Posterior vena cava (tissue), 2 donors: ENCODE measurements around the gene CYGB. TPM values are rescaled to one million over a fixed set of nuclear protein-coding genes. Genes with fewer than 3 reads are reported as not detected.
A peak's percentile ranks its signal among the peaks of the same experiment; 100 is the strongest.

Experiments
- DNase-seq: peaks from one replicate; pipeline ENCODE4 v3.0.0-alpha.2; 2020; ENCODE audit warnings: low spot score
- intact Hi-C, 2 donors: fragments of 100-400 bp; cut with DNase I; formaldehyde crosslinking; loops; one replicate each; pipeline versions ENCODE4 v1.14.1 to v1.14.2; 2022 to 2023
- total RNA-seq, 2 donors: library from RNA; stranded (reverse); fragmentation: NEBNext Ultra II Directional; extraction: Animal tissue kit (Norgen Biotek cat#: 25700); gene quantifications; one replicate each; pipeline ENCODE4 v1.2.1, GENCODE V29; 2021
- donor health status: DM: yes; HTN: yes; CAD: no.
- donor health status: DM: yes; HTN: yes; CAD: no.

CYGB gene
- total RNA-seq, 2 donors from 2014 or later, result 16.3 to 24.5 TPM

DNA sequence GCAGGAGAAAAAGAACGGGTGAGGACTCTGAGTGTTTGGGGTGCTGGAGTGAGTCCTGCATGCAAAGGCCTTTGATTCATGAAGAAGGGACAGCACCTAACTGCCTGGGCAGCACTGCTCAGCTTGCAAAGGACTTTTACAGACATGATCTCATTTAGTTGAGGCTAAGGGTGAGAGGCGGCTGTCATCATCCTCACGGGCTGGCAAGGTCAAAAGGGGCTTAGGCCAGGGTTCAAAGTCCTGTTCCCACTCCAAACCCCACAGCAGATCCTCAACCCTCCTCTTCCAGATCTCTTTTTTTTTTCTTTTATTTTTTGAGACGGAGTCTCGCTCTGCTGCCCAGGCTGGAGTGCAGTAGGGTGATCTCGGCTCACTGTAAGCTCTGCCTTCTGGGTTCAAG is 41.0 kb downstream of the CYGB start:
- no peak for DNase-seq
- intact Hi-C loops, result no loop called here

DNA sequence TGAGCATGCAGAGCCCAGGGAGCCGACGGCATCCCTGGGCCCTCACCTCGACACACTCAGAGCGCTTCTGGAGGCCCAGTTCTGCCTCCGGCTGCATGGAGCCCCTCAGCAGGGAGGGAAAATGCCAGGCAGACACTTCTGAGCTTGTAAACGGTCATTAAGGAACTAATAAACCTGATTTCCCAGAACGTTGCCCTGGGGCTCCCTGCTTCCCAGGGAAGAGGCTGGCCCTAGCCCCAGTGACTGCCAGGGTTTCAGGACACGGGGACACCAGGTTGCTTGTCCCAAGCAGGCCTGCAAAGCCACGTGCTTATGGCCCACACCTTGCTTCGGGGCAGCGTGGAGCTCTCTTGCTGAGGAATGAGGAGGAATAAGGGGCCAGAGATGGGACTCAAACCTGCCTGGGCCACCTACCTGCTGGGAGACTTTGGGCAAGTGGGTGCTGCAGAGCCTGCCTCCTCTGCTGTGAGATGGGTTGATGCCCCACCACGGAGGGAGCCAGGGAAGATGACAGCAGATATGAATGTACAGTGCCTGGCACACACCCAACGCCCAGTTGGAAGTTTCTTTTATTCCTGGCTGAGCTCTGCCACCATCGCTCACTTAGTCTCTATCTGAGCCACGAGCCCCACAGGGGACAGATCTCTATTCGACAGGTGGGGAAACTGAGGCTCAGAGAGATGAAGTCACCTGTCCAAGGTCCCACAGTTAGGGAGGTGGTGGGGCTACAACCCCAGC is 41.7 kb downstream of the CYGB start:
- intact Hi-C loops, result no loop called here

DNA sequence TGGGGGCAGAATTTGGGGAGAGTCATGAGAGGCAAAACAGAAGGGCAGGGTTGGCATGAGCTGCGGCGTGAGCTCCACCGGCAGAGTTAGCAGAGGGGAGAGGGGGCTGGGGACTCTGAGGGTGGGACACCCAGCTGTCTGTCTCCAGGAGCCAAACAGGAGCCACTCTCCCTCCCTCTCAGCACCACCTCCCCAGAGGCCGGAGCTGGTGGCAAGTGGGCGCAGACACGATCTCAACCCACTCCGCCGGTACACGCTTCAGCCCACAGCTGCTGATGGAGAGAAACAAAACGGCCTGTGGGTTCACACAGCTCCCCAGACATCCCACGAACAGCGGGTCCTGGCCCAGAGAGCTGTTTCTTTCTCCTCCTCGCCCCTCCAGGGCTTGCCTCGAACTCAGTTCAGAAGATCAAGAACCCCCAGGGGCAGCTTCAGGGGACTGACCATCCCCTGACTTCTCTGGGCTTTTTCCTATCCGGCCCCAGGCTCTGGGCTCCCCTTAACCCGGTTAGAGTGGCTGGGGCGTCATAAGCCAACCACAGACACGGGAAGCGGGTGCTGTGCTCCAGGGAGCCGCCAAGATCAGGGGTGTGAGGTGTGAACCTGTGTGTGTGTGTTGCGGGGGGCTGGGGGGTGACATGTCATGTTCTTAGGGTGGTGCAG is 43.9 kb downstream of the CYGB start:
- intact Hi-C loops, result no loop called here
- DNase-seq, result no peak

More for the DNA sequence above, 41.7 kb downstream of the CYGB start:
- DNase-seq, result no peak

DNA sequence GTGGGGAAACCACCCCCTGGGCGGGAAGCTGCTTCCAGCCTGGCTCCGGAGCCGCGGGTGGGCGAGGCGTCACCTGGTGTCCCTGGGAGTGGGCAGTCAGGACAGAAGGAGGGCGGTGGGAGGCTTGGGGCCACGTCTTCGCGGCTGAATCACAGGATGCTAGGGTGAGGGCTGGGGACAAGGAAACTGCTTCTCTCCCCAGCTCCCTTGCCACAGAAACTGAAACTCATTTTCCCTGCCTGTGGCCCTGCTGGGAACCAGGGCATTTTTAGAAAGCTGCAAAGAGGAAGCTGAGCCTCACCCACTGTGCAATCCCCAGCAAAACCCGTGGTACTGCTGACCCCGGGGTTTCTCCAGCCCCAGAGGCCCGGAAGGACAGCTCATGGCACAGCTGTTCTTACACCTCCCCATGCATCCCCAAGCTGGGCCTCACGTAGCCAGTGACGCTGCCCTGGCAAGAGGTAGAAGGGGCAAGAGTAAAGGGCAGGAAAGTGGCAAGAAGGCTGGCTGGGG is 44.5 kb downstream of the CYGB start:
- intact Hi-C loops, result no loop called here
- DNase-seq, result peak; percentile 95

DNA sequence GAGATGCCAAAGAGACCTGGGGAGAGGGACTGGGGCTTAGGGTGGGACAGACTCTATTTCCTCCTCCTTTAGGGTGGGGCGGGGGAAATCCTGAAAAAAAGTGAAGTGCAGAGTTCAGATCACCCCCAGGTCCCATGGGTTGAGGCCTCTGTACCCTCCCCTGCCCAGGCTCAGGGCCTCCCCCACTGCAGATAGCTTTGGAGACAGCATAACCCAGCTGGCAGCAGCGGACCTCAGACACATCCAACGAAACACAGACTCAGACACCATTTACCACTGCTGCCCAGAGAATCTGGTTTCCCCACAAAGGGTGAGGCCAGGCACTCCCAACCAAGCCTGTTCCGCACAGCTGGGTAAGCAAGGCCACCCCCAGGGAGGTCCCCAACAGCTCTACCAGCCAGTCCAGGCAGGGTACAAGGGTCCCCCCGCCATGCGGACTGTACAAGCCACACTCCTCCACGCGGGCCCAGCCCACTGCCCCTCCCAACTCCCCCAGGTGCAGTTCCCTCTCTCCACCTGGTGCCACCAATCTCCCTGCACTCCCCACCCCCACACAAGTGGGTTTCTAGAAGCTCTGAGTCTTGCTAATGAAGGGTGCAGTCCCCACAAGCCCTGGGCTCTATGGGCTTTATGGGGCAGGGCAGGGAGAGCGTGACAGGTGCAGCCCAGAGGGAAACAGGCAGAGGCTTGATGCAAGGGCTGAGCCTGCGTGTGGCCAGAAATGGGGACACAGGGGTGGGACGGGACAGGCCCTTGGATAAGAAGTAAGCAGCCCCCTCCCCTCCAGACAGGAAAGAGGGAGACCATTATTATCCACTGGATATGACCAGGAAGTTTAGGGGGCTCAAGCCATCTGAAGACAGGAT is 45.2 kb downstream of the CYGB start:
- no peak for DNase-seq

DNA sequence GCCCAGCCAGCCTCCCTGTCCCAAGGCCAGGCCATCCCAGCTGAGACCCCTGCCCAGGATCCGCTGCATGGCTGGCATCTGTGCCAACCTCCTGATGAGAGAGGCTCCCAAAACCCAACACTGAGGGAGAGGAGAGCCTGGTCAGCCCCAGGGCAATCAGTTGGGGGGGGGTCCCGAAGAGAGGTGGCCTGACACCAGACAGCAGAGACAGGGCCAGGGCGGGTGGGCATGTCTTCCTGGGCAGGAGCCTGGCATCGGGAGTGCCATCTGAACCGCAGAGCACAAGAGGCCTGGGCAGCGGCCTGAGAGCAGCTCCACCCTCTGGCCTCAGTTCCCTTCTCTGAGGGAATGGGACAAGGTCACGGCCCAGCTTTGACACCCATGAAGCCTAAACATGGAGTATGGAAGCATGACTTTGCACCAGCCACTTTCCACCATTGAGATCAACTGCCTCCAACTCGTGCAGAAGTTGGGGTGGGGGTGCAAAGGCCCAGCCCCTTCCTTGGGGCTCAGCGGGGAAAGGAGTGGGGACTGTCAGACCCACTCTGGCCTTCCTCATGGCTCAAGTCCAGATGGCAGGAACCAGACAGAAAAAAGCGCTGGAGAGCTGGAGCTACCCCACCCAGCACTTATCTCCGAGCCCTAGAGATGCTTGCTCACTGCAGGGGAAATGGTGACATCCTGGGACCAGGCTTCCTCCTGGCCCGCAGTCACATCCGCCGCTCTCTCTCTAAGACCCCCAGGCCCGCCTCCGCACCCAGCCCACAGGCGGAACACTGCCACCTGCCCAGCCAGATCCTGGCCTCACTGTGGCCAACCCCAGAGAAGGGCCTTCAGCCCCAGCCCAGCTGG is 46.0 kb downstream of the CYGB start:
- DNase-seq, result no peak
- intact Hi-C loops, result no loop called here

More for the DNA sequence above, 45.2 kb downstream of the CYGB start:
- intact Hi-C loops, result no loop called here

DNA sequence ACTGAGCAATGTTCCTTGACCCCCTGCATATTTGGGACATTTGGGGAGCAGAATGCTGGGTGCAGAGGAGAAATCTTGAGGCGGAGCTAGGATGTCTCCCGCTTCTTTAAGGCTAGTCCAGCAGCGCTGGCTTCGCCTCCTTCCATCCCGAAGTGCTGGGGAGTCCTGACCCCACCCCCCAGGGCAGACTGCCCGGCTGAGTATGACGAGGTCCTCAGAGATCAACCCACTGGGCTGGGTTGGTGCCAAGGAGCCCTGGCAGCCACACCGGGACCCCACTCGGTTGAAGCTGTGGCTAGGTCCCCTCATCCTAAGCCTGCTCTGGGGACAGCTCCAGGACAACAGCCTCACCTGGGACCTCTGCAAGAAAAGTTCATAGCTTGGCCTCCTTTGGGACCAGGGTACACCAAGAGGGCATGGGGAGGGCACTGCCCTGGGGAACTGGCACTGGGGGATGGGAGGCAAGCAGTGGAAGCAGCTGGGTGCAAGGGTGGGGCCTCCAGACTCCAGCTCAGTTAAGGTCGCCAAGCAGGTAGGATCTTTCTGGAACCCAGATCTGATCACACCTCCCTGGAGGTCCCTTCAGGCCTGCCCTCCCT is 47.3 kb downstream of the CYGB start:
- intact Hi-C loops, result no loop called here
- no peak for DNase-seq

DNA sequence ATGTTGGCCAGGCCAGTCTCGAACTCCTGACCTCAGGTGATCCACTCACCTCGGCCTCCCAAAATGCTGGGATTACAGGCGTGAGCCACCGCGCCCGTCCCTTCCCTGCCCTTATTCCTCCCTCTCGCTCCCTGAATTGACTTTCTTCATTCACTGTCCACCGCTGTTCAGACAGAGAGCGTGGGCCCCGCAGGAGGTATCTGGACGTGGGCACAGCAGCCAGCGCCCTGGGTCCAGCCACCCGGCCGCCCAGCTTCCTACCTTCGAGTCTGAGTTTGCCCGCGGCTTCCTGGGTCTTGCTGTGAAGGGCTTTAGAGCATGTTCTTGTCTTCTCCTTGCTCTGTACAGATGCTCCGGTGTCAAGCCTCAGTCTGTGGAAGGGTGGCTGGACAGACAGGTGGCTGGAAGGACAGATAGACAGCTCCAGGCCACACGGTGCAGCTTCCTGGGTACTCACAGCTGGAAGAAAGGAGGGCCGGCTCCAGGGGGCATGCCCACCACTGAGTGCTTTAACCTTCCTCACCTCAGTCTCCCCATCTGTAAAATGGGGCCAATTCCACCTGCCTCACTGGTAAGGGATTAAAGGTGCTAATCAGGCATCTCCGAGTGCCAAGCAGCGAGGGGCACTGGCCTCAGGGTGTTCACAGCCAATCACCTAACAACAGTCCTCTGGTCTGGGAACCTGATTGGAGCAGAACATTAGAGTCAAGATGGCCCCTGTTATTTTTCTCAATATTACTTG is 49.9 kb downstream of the CYGB start:
- intact Hi-C loops, result loop anchor here in 1 of 2 donors (5.0 kb wide), 1 partner anchor 605 kb away; no protein-coding TSS in a partner anchor
- DNase-seq, result no peak

DNA sequence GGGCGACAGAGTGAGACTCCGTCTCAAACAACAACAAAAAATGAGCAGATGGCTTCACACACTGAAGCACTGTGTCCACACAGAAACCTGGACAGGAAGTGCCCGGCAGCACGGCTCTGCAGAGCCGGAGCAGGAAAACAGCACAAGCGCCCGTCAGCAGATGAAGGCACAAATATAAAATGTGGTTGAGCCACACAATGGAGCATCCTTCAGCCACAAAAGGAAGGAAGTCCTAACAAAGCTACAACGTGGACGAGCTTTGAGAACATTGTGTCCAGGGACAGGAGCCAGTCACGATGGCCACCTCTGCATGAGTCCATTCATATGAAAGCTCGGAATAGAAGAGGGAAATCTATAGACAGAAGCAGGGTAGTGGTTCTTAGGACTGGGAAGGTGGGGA is 51.9 kb downstream of the CYGB start:
- peak; percentile 81 for DNase-seq

DNA sequence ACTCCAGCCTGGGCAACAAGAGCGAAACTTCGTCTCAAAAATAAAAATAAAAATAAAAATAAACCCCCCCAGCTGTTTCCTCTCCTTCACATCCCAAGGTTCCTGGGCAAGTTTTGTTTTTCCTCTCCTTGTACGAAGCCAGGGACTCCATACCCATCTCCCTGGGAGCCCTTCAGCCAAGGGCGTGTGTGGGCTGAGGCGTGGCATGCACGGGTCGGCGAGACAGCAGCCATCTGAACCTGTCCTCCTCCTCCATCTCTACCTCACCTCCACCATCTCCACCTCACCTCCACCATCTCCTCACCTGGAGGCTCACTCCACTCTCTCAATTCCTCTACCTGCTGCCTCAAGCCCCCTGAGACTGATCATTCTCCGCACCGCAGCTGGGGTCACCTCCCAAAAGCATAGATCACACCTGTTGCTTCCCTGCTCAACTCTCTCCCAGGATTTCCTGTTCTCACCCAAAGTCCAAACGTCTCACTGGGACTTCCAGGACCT is 53.2 kb downstream of the CYGB start:
- intact Hi-C loops, result no loop called here
- peak; percentile 58 for DNase-seq

More for the DNA sequence above, 51.9 kb downstream of the CYGB start:
- intact Hi-C loops, result loop anchor here in 1 of 2 donors (5.0 kb wide), 1 partner anchor 603 kb away; no protein-coding TSS in a partner anchor

DNA sequence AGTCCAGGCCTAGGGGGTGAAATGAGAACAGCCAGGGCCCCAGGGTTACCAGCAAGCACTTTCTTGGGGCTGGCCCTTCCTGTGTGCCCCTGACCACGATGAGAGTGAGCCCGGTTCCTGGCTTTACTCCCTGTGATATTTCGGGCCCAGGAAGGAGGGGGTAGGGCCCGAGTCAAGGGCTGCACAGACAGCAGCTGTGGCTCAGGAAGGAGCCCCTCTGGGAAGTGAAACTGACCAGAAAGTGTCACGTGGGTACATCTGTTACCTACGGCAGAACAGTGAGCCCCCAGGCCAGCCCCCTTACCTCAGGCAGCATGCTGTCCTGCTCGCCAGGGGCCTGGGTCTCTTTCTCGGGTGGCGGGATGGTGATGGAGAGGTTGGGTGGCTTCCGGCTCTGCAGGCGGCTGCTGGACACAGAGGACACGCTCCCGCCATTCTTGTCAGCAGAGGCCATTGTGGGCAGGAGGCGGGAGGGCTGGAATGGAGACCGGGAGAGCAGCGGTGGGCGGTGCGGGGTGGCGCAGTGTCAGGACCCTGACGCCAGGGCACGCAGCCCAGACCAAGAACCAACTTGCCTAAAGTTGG is 56.3 kb downstream of the CYGB start:
- intact Hi-C loops, result no loop called here
- peak; percentile 71 for DNase-seq

DNA sequence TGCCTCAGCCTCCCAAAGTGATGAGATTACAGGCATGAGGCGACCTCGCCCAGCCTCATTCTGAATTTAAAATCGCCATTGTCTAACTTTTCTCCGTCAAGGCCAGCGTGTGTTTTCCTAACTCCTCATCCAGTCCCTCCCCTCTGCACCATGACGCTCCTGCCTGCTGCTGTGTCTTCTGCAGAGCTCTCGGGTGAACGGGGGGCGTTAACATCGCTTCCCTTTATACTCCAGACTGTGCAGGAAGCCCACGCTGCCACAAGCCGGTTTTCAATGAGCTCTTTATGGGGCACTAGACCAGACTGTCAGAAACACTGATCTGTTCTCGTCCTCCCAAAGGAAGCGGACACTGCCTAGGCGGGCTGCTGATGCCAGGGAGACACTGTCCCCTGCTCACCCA is 56.9 kb downstream of the CYGB start:
- peak; percentile 80 for DNase-seq
- intact Hi-C loops, result no loop called here

DNA sequence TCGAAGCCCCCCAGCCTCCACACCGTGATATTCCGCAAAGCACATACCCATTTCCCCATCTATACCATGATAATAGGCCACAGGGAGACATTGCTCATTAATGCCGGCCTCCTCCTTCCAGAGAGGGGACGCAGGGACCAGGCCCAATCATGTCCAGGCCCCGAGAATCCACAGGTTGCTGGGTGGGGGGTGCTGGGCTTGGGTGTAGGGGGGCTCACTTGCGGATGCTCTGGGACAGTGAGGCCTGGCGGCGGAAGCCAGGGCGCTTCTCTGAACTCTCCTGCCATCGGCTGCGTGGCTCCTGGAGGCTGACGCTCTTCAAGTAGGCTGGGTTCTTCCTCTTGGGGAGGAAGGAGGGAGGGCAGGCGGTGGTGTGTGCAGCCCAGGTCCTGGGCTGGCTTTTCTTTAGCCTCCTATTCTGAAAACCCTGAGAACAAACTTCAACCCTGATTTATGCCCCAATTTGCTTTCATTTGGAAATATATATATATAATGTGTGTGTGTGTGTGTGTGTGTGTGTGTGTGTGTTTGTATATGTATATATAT is 57.9 kb downstream of the CYGB start:
- DNase-seq, result peak; percentile 74
- intact Hi-C loops, result no loop called here

DNA sequence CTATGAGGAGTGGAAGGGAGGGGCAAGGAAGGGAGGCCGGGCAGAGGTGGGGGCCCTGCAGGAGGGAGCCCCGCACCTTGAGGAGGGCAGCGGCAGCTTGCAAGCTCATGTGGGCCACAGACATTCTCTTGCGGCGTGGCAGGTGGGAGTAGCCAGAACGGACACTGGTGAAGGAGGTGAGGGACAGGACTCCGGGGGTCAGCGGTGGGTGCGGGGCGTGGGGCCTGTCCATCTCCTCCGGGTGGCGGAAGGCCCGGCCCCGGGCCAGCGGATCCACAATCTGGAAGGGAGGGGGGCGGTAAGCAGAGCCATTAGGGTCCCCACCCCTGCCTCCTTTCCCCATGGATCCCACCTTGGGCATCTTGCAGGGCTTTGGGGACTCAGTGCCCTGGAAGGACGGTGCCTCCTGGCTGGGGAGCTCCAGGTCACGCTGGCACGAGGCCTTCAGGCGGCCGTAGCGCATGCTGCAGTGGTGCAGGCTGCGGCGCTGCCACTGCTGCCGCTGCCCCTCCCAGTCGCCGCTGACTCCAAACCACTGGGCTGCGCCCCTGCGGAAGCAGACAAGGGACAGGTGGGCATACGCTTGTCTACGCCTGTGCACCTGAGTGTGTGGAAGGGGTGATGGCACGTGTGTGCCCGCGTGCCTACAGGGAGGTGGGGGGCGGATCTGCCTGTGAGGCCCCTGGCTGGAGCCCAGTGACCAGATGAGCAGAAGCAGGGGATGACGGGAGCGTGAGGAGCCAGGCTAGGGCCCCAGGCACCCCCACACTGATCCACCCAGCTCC is 58.6 kb downstream of the CYGB start:
- DNase-seq, result peak; percentile 74
- intact Hi-C loops, result no loop called here

DNA sequence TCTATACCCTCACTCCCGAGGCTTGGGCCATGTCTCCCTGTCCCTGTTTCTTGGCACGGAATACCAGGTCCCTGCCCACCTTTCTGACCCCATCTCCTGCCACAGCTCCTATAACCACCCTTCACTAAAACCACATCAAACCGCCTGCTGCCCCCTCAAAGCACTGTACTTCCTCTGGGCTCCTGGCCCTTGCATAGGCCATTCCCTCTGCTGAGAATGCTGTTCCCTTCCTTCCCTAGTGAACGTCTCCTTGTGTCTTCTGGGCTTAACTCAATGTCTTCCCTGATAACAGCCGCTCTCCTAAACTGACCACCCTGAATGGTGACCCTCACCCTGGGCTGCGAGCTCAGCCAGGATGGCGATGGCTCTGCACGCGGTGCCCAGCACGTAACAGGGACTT is 59.4 kb downstream of the CYGB start:
- intact Hi-C loops, result no loop called here
- no peak for DNase-seq

DNA sequence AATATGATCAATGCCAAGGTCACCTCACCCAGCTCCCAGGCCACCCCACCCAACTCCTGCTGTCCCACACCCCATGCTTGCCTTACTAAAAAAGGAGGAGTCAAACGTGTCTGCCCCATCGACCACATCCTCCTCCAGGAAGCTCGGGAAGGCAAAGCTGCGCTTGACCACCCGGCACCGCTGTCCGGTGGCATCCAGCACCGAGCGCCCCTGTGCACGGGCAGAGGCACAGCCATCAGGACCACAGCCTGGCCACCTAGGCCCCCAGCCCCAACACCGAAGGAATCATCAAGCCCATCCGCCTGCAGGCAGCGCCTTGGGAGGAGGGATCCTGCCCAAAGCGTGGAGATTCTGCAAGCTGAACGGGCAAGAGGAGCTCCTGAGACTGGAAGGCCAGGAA is 59.9 kb downstream of the CYGB start:
- intact Hi-C loops, result no loop called here
- DNase-seq, result peak; percentile 66
